Sigmoid colon (tissue), 7 donors: ENCODE results near the gene PRM1. TPM values are rescaled to one million over a fixed set of nuclear protein-coding genes. Genes with fewer than 3 reads are reported as not detected.

Experiments used
- DNase-seq: peaks from one replicate; pipeline ENCODE4 v3.0.0-alpha.2; 2019
- H3K27ac ChIP-seq, 4 donors: fragments of 200-600 bp; sonication (generic); one replicate each; pipeline ENCODE4 v1.5.1; 2016 to 2019; ENCODE audit warnings: mild to moderate bottlenecking in 1 of 4
- H3K27me3 ChIP-seq, 3 donors: fragments of 200-600 bp; sonication (generic); one replicate each; pipeline ENCODE4 v1.5.1; 2019; ENCODE audit warnings: mild to moderate bottlenecking in 1 of 3
- H3K36me3 ChIP-seq, 4 donors: fragments of 200-600 bp; sonication (generic); one replicate each; pipeline ENCODE4 v1.5.1; 2016 to 2019
- H3K4me1 ChIP-seq, 4 donors: fragments of 200-600 bp; sonication (generic); one replicate each; pipeline ENCODE4 v1.5.1; 2017 to 2019
- H3K4me3 ChIP-seq, 4 donors: fragments of 200-600 bp; sonication (generic); one replicate each; pipeline ENCODE4 v1.5.1; 2017 to 2019; ENCODE audit warnings: mild to moderate bottlenecking in 2 of 4, moderate library complexity in 1 of 4
- H3K9me3 ChIP-seq, 4 donors: fragments of 200-600 bp in 3 of 4; sonication (generic) in 3 of 4; one replicate each; pipeline versions ENCODE4 v1.5.1 to v1.6.1; 2013 to 2019
- EP300 ChIP-seq, 4 donors: sonication (generic); formaldehyde crosslinking; IDR thresholded peaks; one replicate each; pipeline ENCODE4 v1.6.1; 2017; ENCODE audit warnings: antibody characterized with exemption in 4 of 4
- POLR2A ChIP-seq, 2 donors: fragments of 450-650 bp; IDR thresholded peaks; one replicate each; pipeline ENCODE4 v1.6.1; 2016; ENCODE audit warnings: antibody characterized with exemption in 2 of 2, mild to moderate bottlenecking in 2 of 2, moderate library complexity in 2 of 2
- POLR2AphosphoS5 ChIP-seq, 4 donors: sonication (generic); formaldehyde crosslinking; IDR thresholded peaks; one replicate each; pipeline ENCODE4 v1.6.1; 2017; ENCODE audit warnings: antibody characterized with exemption in 4 of 4
- WGBS, 2 donors: extraction: QIAGEN DNeasy Blood & Tissue Kit; methylation state at CpG; one replicate each; pipeline ENCODE4 v1.1.7; 2013; 5-methylcytosine and 5-hydroxymethylcytosine counted together
- intact Hi-C: fragments of 100-400 bp; cut with DNase I; formaldehyde crosslinking; loops from one replicate; pipeline ENCODE4 v1.15.1; 2023
- polyA plus RNA-seq, 3 donors: library from polyadenylated mRNA; stranded (reverse); fragments of 200-250 nt; gene quantifications; one replicate each; pipeline ENCODE4 v1.2.3, GENCODE V29; 2013
- total RNA-seq, 4 donors: library from RNA; depleted of rRNA; stranded (reverse); fragments of >200 nt; gene quantifications; one replicate each; pipeline ENCODE4 v1.1.0, GENCODE V29; 2016
- TF ChIP-seq, protein P1 (sequence below), 4 experiments: fragments of 450-650 bp in 3 of 4; fragments of 200-600 bp in 1 of 4; IDR thresholded peaks; one replicate each; pipeline ENCODE4 v1.5.1; 2016 to 2019; ENCODE audit warnings: antibody characterized with exemption in 4 of 4, mild to moderate bottlenecking in 3 of 4, moderate library complexity in 2 of 4
- donor health status: healthy with polysubstance abuse.
- donor health status: Bipolar disorder and iron deficiency.
- donor health status: healthy.

The PRM1 gene
- total and polyA plus RNA-seq, 7 donors = not detected

DNA sequence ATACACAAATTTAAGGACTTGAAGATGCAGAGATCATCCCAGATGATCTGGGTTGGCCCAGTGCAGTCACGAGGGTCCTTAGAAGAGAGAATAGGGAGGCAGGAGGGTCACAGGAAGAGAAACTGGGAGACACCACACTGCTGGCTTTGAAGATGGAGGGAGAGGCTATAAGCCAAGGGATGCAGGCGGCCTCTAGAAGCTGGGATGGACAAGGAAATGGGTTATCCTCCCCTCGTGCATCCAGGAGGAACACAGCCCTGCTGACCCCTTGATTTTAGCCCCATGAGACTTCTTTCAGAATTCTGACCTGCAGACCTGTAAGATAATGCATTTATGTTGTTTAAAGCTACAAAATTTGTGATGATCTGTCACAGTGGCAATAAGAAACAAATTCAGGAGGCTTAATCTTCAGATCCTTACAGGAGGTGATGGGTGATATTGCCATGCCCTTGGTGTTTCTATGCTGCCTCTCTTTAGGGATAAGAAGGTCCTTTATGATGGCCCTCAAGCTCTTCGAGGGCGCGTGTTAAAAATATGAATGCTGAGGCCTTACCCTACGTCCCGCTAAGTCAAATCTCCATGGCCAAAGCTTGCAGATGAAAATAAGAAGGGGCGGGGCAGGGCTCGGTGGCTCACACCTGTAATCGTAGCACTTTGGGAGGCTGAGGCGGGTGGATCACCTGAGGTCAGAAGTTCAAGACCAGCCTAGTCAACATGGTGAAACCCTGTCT is 3.4 kb downstream of the PRM1 start:
- 90 to 91% methylated on average over 12 of the region's 12 CpGs for WGBS, 2 donors
- Histone ChIP-seq H3K27ac (no peak overlapping the region), H3K36me3 (no peaks in the 10 kb centered on the region), H3K4me1 (peaks cover 0 to 7% (median 0%) of the 10 kb centered on the region in 4 donors), H3K4me3 (no peak overlapping the region), H3K9me3 (no peaks in the 10 kb centered on the region), H3K27me3 (no peaks in the 10 kb centered on the region)
- DNase-seq = no peak
- intact Hi-C loops = no loop called here
- TF ChIP-seq, protein P1, sequence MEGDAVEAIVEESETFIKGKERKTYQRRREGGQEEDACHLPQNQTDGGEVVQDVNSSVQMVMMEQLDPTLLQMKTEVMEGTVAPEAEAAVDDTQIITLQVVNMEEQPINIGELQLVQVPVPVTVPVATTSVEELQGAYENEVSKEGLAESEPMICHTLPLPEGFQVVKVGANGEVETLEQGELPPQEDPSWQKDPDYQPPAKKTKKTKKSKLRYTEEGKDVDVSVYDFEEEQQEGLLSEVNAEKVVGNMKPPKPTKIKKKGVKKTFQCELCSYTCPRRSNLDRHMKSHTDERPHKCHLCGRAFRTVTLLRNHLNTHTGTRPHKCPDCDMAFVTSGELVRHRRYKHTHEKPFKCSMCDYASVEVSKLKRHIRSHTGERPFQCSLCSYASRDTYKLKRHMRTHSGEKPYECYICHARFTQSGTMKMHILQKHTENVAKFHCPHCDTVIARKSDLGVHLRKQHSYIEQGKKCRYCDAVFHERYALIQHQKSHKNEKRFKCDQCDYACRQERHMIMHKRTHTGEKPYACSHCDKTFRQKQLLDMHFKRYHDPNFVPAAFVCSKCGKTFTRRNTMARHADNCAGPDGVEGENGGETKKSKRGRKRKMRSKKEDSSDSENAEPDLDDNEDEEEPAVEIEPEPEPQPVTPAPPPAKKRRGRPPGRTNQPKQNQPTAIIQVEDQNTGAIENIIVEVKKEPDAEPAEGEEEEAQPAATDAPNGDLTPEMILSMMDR (IDR thresholded peaks at IDR 0.05) = no peak
- TF ChIP-seq POLR2AphosphoS5 (IDR thresholded peaks at IDR 0.05) (no peak), POLR2A (IDR thresholded peaks at IDR 0.05) (no peak), EP300 (IDR thresholded peaks at IDR 0.05) (no peak)

DNA sequence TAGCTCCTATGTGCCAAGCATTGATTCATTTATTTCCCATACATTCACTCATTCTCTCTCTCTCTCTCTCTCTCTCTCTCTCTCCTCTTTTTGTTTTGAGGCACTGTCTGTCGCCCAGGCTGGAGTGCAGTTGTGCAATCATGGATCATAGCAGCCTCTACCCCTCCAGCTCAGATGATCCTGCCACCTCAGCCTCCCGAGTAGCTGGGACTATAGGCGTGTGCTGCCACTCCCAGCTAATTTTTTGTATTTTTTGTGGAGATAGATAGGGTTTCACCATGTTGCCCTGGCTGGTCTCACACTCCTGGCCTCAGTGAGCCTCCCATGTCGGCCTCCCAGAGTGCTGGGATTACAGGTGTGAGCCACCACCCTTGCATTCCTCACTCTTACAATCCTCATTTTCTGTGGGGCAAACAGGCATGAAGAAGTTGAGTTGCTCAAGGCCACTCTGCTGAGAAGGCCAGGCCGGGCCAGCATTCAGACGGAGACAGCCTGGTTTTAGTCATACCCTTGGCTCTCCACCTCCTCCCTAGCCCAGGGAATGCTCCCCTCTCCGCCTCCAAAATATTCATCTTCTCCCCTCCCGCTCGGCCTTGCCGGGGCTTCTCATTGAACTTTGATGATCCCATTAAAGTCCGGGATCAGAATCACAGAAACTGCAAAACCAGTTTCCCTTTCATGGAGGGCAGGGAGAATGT is 4.1 kb downstream of the PRM1 start:
- no peak overlapping the region for H3K4me3 ChIP-seq
- TF ChIP-seq, protein P1 (IDR thresholded peaks at IDR 0.05) = no peak
- TF ChIP-seq EP300 (IDR thresholded peaks at IDR 0.05) (no peak), POLR2AphosphoS5 (IDR thresholded peaks at IDR 0.05) (no peak), POLR2A (IDR thresholded peaks at IDR 0.05) (no peak)
- H3K27me3 ChIP-seq = no peaks in the 10 kb centered on the region
- H3K4me1 ChIP-seq = peaks cover 0 to 7% (median 0%) of the 10 kb centered on the region in 4 donors
- DNase-seq = no peak
- no peaks in the 10 kb centered on the region for H3K36me3 ChIP-seq
- 82 to 87% methylated on average over 11 of the region's 11 CpGs for WGBS, 2 donors
- H3K27ac ChIP-seq = no peak overlapping the region
- intact Hi-C loops = no loop called here
- no peaks in the 10 kb centered on the region for H3K9me3 ChIP-seq

DNA sequence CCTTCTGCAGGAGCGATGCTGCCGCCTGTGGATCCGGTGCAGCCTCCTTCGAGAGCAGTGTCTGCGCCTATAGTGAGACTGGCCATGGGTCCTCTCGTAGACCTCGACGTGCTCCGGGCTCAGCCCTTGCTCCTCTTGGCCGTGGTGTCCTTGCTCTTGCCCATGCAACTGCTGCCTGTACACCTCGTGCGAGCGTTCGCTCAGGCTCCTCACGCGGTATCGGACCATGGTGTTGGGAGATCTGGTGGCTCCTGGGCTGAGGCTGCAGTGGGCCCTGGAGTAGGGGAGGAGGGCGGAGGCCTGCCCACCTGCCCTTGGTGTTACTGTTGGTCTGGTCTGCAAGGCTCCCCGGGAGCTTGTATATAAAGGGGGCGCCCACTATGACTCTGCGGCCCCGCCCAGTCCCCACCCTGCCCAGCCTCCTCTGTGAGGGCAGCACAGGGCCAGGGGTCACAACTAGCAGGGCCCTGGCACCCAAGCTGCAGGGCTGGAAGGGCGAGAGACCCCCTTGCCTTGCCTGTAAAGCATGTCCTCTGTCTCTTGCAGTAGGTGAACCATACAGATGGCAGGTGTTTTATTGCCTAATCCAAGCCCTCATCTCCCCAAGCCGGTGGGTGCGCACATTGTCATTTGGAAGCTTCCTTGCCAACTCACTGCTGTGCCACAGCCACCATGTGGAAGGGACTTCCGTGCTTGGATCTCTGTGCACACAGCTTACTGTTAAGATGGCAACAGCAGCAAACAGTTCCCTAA is 4.8 kb downstream of the PRM1 start, which contains the start of gene PRM2:
Gene PRM2, minus strand, starts transcription at position 338 of the 753 bp plus-strand sequence. Its CDS starts 110 bp downstream, at position 228.
- H3K36me3 ChIP-seq = no peaks in the 10 kb centered on the region
- H3K27ac ChIP-seq = no peak within 1 kb of the TSS
- 91 to 95% methylated on average over 26 of the region's 26 CpGs for WGBS, 2 donors
- H3K4me1 ChIP-seq = peaks cover 0 to 7% (median 0%) of the 10 kb centered on the region in 4 donors
- intact Hi-C loops = no loop called here
- TF ChIP-seq, protein P1 (IDR thresholded peaks at IDR 0.05) = no peak
- TF ChIP-seq POLR2AphosphoS5 (IDR thresholded peaks at IDR 0.05) (no peak), POLR2A (IDR thresholded peaks at IDR 0.05) (no peak), EP300 (IDR thresholded peaks at IDR 0.05) (no peak)
- no peaks in the 10 kb centered on the region for H3K9me3 ChIP-seq
- H3K4me3 ChIP-seq = no peak within 1 kb of the TSS
- no peaks in the 10 kb centered on the region for H3K27me3 ChIP-seq
- no peak for DNase-seq

DNA sequence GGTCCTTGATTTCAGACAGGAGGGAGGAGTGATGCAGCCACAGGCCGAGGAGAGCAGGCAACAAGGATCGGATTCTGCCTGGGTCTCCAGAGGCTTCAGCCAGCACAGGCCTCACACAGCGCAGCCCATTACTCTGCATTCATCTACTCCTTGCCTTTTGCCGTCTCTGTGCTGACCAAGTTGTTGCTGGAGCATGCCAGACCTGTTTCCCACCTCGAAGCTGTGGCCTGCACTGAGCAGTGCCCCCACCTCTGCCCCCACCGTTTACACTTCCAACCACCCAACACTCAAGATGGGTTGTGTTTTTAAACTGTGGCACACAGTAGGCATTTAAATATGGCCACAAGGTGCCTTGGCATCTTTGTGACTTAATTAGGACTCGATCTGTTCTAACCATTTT is 6.2 kb downstream of the PRM1 start:
- WGBS, 2 donors = 95 to 96% methylated on average over 7 of the region's 7 CpGs
- Histone ChIP-seq H3K4me3 (no peak overlapping the region), H3K27ac (no peak overlapping the region), H3K27me3 (no peaks in the 10 kb centered on the region), H3K36me3 (no peaks in the 10 kb centered on the region), H3K4me1 (peaks cover 0 to 7% (median 0%) of the 10 kb centered on the region in 4 donors), H3K9me3 (no peaks in the 10 kb centered on the region)
- intact Hi-C loops = no loop called here
- DNase-seq = no peak
- TF ChIP-seq, protein P1 (IDR thresholded peaks at IDR 0.05) = no peak
- TF ChIP-seq POLR2A (IDR thresholded peaks at IDR 0.05) = no peak
- no peak for TF ChIP-seq EP300 (IDR thresholded peaks at IDR 0.05)
- no peak for TF ChIP-seq POLR2AphosphoS5 (IDR thresholded peaks at IDR 0.05)
